Trophoblast cell (in vitro differentiated cells and primary cell): ENCODE data around the gene ASAP3.

ENCODE experiments used
- DNase-seq, 2 donors: peaks; one replicate each; pipeline ENCODE4 v3.0.0-alpha.2; 2016
- H2AFZ ChIP-seq: 2 replicates; pipeline ENCODE4 v1.6.1; 2013; ENCODE audit warnings: low read length, moderate library complexity, mild to moderate bottlenecking; ENCODE audit not compliant: insufficient read depth, poor library complexity
- H2AK5ac ChIP-seq: 2 replicates; pipeline ENCODE4 v1.6.1; 2013; ENCODE audit warnings: mild to moderate bottlenecking, low read length
- H2BK120ac ChIP-seq: 2 replicates; pipeline ENCODE4 v1.6.1; 2013; ENCODE audit warnings: low read length, mild to moderate bottlenecking, moderate library complexity; ENCODE audit not compliant: insufficient read depth, poor library complexity
- H2BK12ac ChIP-seq: 2 replicates; pipeline ENCODE4 v1.6.1; 2013; ENCODE audit warnings: mild to moderate bottlenecking, low read length, moderate library complexity
- H2BK5ac ChIP-seq: 2 replicates; pipeline ENCODE4 v1.6.1; 2013; ENCODE audit warnings: low read length, low read depth, moderate library complexity, mild to moderate bottlenecking; ENCODE audit not compliant: poor library complexity
- H3K14ac ChIP-seq: 2 replicates; pipeline ENCODE4 v1.6.1; 2013; ENCODE audit warnings: mild to moderate bottlenecking, low read length
- H3K18ac ChIP-seq: 2 replicates; pipeline ENCODE4 v1.6.1; 2013; ENCODE audit warnings: mild to moderate bottlenecking, low read length
- H3K23ac ChIP-seq: 2 replicates; pipeline ENCODE4 v1.6.1; 2013; ENCODE audit warnings: low read length
- H3K27ac ChIP-seq: 2 replicates; pipeline ENCODE4 v1.5.1; 2013; ENCODE audit warnings: low read depth, mild to moderate bottlenecking, inconsistent platforms, low read length, moderate library complexity
- H3K27me3 ChIP-seq: 2 replicates; pipeline ENCODE4 v1.6.1; 2013; ENCODE audit warnings: inconsistent platforms, mild to moderate bottlenecking, low read length, moderate library complexity; ENCODE audit not compliant: insufficient read depth
- H3K36me3 ChIP-seq, 2 experiments: 1 replicate in 1 of 2; 2 replicates in 1 of 2; pipeline ENCODE4 v1.6.1; 2013; ENCODE audit warnings: low read length in 2 of 2, mild to moderate bottlenecking in 2 of 2, moderate library complexity in 1 of 2; ENCODE audit not compliant: insufficient read depth in 2 of 2, control insufficient read depth in 1 of 2
- H3K4ac ChIP-seq: 2 replicates; pipeline ENCODE4 v1.6.1; 2013; ENCODE audit warnings: low read depth, mild to moderate bottlenecking, low read length, moderate library complexity
- H3K4me1 ChIP-seq, 2 experiments: 1 replicate in 1 of 2; 2 replicates in 1 of 2; pipeline ENCODE4 v1.6.1; 2013; ENCODE audit warnings: low read length in 2 of 2, mild to moderate bottlenecking in 2 of 2, moderate library complexity in 1 of 2; ENCODE audit not compliant: insufficient read depth in 2 of 2, control insufficient read depth in 1 of 2
- H3K4me2 ChIP-seq: 2 replicates; pipeline ENCODE4 v1.6.1; 2013; ENCODE audit warnings: inconsistent platforms, mild to moderate bottlenecking, low read length, moderate library complexity
- H3K4me3 ChIP-seq: 2 replicates; pipeline ENCODE4 v1.5.1; 2013; ENCODE audit warnings: mild to moderate bottlenecking, low read depth, low read length, inconsistent platforms
- H3K79me1 ChIP-seq: one replicate; pipeline ENCODE4 v1.6.1; 2013; ENCODE audit warnings: low read length
- H3K79me2 ChIP-seq: 2 replicates; pipeline ENCODE4 v1.6.1; 2013; ENCODE audit warnings: low read length, mild to moderate bottlenecking; ENCODE audit not compliant: control insufficient read depth, insufficient read depth, poor library complexity
- H3K9ac ChIP-seq: 2 replicates; pipeline ENCODE4 v1.6.1; 2013; ENCODE audit warnings: mild to moderate bottlenecking, low read length
- H3K9me3 ChIP-seq: 2 replicates; pipeline ENCODE4 v1.6.1; 2013; ENCODE audit warnings: low read depth, mild to moderate bottlenecking, control low read depth, inconsistent platforms, low read length; ENCODE audit not compliant: insufficient read depth
- H4K12ac ChIP-seq: 2 replicates; pipeline ENCODE4 v1.6.1; 2013; ENCODE audit warnings: low read depth, mild to moderate bottlenecking, low read length, moderate library complexity
- H4K8ac ChIP-seq: 2 replicates; pipeline ENCODE4 v1.6.1; 2013; ENCODE audit warnings: low read depth, mild to moderate bottlenecking, low read length, moderate library complexity
- H4K91ac ChIP-seq: one replicate; pipeline ENCODE4 v1.6.1; 2013; ENCODE audit warnings: low read depth, mild to moderate bottlenecking, low read length, moderate library complexity
- WGBS: extraction: QIAGEN DNeasy Blood & Tissue Kit; methylation state at CpG from one replicate; pipeline ENCODE4 v1.1.7; 2013; ENCODE audit warnings: missing lambda C conversion rate; ENCODE audit not compliant: insufficient read length, insufficient coverage; ENCODE audit errors: extremely low coverage; 5-methylcytosine and 5-hydroxymethylcytosine counted together

ASAP3 gene

DNA sequence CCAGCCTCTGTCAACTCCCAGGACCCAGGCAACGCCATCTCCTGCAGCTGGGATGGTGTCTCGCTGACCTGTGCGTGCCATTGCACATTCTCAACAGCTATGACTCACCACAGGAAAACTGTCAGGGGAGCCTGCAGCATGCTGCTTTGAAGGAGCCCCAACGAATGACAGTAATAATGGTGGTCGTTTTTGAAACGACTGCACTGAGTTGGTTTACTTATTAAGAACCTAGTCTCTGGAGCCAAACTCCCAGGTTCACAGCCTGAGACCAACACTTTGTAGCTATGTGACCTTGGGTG is 81.0 kb downstream of the ASAP3 start:
- Histone ChIP-seq H2BK5ac (no peak overlapping the region), H2AFZ (no peak overlapping the region), H4K12ac (no peak overlapping the region), H2BK12ac (no peak overlapping the region), H3K27me3 (no peaks in the 10 kb centered on the region), H2AK5ac (no peak overlapping the region), H3K4me3 (no peak overlapping the region), H3K79me1 (no peaks in the 10 kb centered on the region), H3K4me1 (peaks cover 9 to 10% of the 10 kb centered on the region in 2 experiments), H3K18ac (no peak overlapping the region), H3K4ac (no peak overlapping the region), H3K4me2 (no peak overlapping the region), H3K9ac (no peak overlapping the region), H4K8ac (no peak overlapping the region), H2BK120ac (no peak overlapping the region), H3K14ac (no peak overlapping the region), H3K23ac (no peak overlapping the region), H3K79me2 (no peaks in the 10 kb centered on the region), H4K91ac (peak overlapping the region; percentile 33), H3K9me3 (no peaks in the 10 kb centered on the region), H3K27ac (no peak overlapping the region), H3K36me3 (no peaks in the 10 kb centered on the region)
- WGBS: no CpG with 5 or more reads among the region's 6 CpGs
- DNase-seq: peak; percentile 67 to 74

DNA sequence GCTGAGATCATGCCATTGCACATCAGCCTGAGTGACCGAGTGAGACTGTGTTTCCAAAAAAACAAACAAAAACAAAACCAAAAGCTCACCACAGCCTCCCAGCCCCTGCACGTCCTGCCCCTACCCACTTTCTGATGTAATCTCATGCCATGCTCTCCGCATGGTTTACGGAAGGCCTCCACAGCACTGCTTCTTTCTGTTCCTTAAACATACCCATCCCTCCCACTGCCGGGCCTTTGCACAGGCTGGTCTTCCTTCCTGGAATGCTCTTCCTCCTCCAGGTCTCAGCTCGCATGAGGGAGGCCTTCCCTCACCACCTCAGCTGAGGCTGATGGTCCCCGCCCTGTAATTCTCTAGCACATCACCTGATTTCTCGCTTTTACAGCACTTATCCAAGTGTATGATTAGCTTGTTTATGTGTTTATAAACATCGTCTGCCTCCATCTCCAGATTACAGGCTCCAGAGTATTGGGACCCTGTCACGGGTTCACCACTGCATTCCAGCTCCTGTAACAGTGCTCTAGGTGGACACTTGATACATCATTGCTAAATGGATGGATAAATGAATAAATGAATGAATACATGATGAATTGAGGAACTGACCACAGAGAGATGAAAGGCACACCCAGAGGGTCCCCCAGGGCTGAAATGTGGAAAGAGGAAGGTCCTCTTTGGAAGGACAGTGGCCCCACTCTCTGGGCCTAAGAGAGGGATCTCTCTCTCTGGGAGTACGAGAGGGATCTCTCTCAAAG is 81.5 kb downstream of the ASAP3 start:
- no peak overlapping the region for H3K14ac ChIP-seq
- H4K8ac ChIP-seq: no peak overlapping the region
- no peak overlapping the region for H3K4ac ChIP-seq
- no peaks in the 10 kb centered on the region for H3K27me3 ChIP-seq
- no peak overlapping the region for H3K23ac ChIP-seq
- no peaks in the 10 kb centered on the region for H3K79me1 ChIP-seq
- H3K36me3 ChIP-seq: no peaks in the 10 kb centered on the region
- DNase-seq: no peak
- H3K9ac ChIP-seq: no peak overlapping the region
- H3K4me3 ChIP-seq: no peak overlapping the region
- H3K4me1 ChIP-seq: peaks cover 9 to 10% of the 10 kb centered on the region in 2 experiments
- no CpG with 5 or more reads among the region's 11 CpGs for WGBS
- no peaks in the 10 kb centered on the region for H3K79me2 ChIP-seq
- H2BK5ac ChIP-seq: no peak overlapping the region
- H3K9me3 ChIP-seq: no peaks in the 10 kb centered on the region
- H2AK5ac ChIP-seq: no peak overlapping the region
- H3K27ac ChIP-seq: no peak overlapping the region
- no peak overlapping the region for H2BK120ac ChIP-seq
- H3K4me2 ChIP-seq: no peak overlapping the region
- H3K18ac ChIP-seq: no peak overlapping the region
- no peak overlapping the region for H4K12ac ChIP-seq
- no peak overlapping the region for H2AFZ ChIP-seq
- H4K91ac ChIP-seq: peak overlapping the region; percentile 33
- no peak overlapping the region for H2BK12ac ChIP-seq

DNA sequence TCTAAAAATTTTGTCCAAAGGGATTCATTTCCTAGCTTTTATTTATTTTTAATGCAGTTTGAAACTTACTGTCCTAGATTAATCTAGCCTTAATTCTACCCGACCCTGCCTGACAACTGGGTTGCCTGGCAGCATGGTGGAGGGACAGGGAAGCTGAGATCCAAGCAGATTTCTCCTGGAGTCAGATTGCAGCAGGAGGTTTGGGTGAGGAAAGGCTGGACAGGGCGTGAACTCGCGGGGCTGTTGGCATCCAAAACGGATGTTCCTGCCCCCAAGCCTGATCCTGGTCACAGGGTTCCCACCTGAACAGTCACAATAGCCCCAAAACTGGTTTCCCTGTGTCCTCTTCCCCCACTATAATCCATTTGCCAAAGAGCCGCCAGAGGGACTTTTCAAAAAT is 82.7 kb downstream of the ASAP3 start:
- Histone ChIP-seq H4K91ac (no peak overlapping the region), H2BK12ac (no peak overlapping the region), H2AFZ (no peak overlapping the region), H3K4me1 (peaks cover 9 to 10% of the 10 kb centered on the region in 2 experiments), H3K79me2 (no peaks in the 10 kb centered on the region), H3K27ac (no peak overlapping the region), H3K36me3 (no peaks in the 10 kb centered on the region), H3K9me3 (no peaks in the 10 kb centered on the region), H4K12ac (no peak overlapping the region), H2BK5ac (no peak overlapping the region), H3K9ac (no peak overlapping the region), H3K4me2 (no peak overlapping the region), H3K14ac (no peak overlapping the region), H2BK120ac (no peak overlapping the region), H3K23ac (no peak overlapping the region), H3K79me1 (no peaks in the 10 kb centered on the region), H3K4me3 (no peak overlapping the region), H3K4ac (no peak overlapping the region), H2AK5ac (no peak overlapping the region), H3K27me3 (no peaks in the 10 kb centered on the region), H4K8ac (no peak overlapping the region), H3K18ac (no peak overlapping the region)
- DNase-seq: no peak
- WGBS: no CpG with 5 or more reads among the region's 6 CpGs

DNA sequence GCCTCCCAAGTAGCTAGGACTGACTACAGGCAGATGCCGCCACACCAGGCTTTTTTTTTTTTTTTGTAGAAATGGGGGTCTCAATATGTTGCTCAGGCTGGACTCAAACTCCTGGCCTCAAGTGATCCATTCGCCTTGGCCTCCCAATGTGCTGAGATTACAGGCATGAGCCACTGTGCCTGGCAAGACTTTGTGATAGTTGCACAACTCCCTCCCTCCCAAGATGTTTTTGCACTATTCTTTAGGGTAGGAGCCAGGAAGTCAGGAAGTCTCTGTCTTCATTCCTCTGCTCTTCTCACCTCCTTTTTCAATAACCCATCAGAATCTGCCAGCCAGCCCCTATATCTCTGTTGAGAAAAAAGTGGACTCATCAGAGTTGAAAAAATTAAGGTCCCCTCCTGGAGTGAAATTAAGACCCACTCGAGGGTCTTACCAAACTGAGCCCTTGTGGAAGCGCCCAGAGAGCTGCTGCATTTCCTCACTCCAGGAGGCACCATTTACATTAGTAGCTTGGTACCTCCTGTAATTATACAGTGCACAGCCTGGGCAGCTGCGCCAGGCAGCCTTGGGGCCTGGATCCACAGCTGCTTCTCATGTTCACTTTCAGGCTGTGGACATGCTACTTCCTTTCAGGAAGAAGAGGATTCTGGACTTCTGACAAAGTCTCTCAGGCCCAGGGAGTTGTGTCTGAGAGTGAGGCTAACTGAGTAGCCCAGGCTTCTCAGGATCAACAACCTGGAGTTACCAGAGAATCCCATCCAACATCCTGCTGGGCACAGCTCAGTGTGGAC is 83.5 kb downstream of the ASAP3 start:
- Histone ChIP-seq H3K27me3 (no peaks in the 10 kb centered on the region), H3K27ac (no peak overlapping the region), H2BK12ac (no peak overlapping the region), H3K14ac (no peak overlapping the region), H4K91ac (no peak overlapping the region), H3K23ac (no peak overlapping the region), H3K9ac (no peak overlapping the region), H2AK5ac (no peak overlapping the region), H2BK5ac (no peak overlapping the region), H4K8ac (no peak overlapping the region), H3K4me2 (no peak overlapping the region), H4K12ac (no peak overlapping the region), H3K79me1 (no peaks in the 10 kb centered on the region), H3K4ac (no peak overlapping the region), H3K79me2 (no peaks in the 10 kb centered on the region), H3K18ac (no peak overlapping the region), H3K36me3 (no peaks in the 10 kb centered on the region), H3K4me1 (peaks cover 9 to 10% of the 10 kb centered on the region in 2 experiments), H2BK120ac (no peak overlapping the region), H2AFZ (no peak overlapping the region), H3K9me3 (no peaks in the 10 kb centered on the region), H3K4me3 (no peak overlapping the region)
- no CpG with 5 or more reads among the region's 5 CpGs for WGBS
- no peak for DNase-seq
